GM21737 (cell line): ENCODE measurements around the gene CCDC61.
A peak's percentile ranks its signal among the peaks of the same experiment; 100 is the strongest.

Experiments used
- ATAC-seq: cut with Tn5 transposase; IDR thresholded peaks from one replicate; pipeline ENCODE4 v1.9.1; 2021; ENCODE audit warnings: mild to moderate bottlenecking, moderate library complexity; ENCODE audit not compliant: unreplicated experiment

The CCDC61 gene

DNA sequence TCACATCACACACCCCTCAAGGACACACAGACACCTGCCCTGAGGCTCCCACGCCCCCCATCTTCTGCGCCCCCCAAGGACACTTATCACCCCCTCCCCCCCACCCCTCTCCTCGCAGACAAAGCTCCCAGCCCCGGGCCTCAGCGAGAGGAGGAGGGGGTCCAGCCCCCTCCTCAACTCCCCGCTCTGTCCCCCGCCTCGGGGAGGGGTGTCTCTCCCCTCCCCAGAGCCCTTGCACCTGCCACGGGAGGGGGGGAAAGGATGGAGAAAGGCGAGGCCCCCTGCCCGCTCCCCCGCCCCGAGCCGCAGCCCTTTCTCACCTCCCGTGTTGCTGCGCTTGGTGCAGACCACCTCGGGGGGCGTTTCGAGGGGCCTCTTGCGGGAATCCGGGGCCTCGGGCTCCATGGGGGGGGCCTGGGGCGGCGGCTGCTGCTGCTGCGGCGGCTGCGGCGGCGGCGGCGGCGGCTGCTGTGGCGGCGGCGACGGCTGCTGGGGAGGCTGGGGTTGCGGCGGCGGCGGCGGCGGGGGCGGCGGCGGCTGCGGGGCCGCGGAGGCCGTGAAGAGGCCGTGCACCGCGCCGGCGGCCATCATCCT lies 22.2 kb upstream of the CCDC61 start:
- ATAC-seq, result no peak

DNA sequence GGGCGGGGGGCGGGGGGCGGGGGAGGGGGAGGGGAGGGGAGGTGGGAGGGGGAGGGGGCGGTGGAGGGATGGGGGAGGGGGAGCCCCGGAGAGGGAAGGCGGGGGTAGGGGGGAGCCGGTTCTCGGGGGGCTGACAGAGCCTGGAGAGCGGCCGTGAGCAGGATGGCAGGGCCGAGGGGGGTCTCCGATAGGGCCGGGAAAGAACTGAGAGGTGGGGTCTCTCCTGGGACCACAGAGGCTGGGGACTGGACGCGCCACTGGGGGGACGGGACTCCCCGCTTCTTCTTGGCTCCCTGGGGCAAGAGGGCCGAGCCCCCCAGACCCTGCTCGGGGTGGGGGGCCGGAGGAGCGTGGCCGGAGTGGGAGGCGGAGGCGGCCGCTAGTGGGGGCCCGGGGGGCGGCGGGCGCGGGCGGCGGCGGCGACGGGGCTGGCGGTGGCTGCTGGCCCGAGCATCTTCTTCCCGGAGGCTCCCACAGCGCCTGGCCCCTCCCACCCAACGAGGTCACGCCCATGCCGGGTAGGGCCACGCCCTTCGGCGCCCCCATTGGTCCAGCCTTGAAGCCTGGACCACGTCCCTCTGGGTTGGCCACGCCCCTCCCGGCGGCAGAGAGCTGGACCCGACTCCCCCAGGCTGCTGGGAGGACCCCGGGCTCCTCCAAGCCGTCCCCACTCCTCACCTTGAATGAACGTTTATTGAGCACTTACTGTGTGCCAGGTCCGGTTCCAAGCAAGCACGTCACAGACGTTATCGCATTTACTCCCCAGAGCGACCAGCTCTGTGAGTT lies 21.5 kb upstream of the CCDC61 start, which contains the start of gene NOVA2:
Gene NOVA2, minus strand, starts transcription at position 313 of the 786 bp plus-strand sequence. CDS start 514 bp downstream, outside the sequence.
- no peak for ATAC-seq

- no peak for ATAC-seq
Observed at GRCh38 chr19:45975306-45976070, 19.8 kb upstream of the CCDC61 start.

DNA sequence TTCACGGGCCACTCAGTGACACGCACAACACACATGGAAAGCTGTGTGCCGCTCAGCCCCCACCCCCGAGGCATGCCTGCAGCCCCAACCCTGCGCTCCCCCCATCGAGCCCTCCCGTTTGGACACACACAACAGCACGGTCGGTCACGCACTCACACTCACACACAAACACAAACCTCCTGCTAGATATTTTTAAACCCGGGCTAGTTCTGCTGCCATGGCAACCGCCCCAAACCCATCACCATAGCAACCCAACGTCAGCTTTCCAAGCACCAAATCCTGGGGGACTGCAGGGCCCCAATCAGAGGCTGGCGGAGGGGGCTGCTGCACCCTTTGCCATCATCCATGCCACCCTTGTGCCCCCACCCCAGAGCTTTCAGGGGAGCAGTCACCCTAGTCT lies 19.1 kb upstream of the CCDC61 start:
- ATAC-seq, result no peak

- ATAC-seq, result no peak
Observed at GRCh38 chr19:45978156-45978555, 17.1 kb upstream of the CCDC61 start.

- ATAC-seq, result no peak
Observed at GRCh38 chr19:45981350-45981749, 13.9 kb upstream of the CCDC61 start.

- ATAC-seq, result no peak
Observed at GRCh38 chr19:45985321-45985720, 9.9 kb upstream of the CCDC61 start.

DNA sequence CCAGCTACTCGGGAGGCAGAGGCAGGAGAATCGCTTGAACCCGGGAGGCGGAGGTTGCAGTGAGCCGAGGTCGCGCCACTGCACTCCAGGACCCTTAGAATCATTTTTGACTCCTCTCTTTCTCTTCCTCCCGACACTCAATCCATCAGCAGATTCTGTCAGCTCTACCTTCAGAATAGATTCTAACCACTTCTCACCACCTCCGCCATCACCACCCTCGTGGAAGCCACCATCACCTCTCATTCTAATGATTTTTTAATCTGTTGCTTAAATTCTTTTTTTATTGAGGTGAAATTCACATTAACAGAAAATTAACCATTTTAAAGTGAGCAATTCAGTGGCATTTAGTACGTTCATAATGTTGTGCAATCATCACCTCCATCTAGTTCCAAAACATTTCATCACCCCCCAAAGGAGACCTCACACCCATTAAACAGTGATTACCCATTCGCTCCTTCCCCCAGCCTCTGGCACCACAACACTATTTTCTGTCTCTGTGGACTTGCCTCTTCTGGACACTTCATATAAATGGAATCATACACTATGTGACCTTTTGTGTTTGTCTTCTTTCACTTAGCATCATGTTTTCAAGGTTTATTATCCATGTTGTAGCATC lies 5.0 kb upstream of the CCDC61 start:
- no peak for ATAC-seq

- ATAC-seq, result peak; percentile 1
Observed at GRCh38 chr19:45994456-45994997, 740 bp upstream of the CCDC61 start.

GRCh38 chr19:45995715-45996385 lies 583 bp downstream of the CCDC61 start:
- no peak for ATAC-seq

DNA sequence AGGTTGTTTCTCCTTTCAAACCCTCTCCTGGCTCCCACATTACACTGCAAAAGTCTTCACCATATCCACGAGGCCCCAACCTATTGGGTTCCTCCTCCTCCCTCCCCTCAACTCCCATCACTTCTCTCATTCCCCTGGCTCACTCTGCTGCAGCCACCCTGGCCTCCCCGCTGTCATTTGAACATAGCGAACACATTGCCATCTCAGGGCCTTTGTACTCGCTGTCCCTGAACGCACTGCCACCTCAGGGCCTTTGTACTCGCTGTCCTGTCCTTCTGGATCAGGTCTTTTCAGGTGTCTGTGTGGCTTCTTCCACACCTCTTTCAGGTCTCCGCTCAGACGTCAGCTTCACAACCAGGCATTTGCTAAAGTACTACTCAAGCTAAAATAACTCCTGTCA lies 1.7 kb downstream of the CCDC61 start:
- ATAC-seq, result no peak

GRCh38 chr19:45998834-45999233 lies 3.6 kb downstream of the CCDC61 start:
- no peak for ATAC-seq

- ATAC-seq, result no peak
Observed at GRCh38 chr19:45999653-46000121, 4.4 kb downstream of the CCDC61 start.

GRCh38 chr19:46000491-46001246 lies 5.4 kb downstream of the CCDC61 start:
- ATAC-seq, result no peak

- ATAC-seq, result no peak
Observed at GRCh38 chr19:46002678-46003275, 7.5 kb downstream of the CCDC61 start.

DNA sequence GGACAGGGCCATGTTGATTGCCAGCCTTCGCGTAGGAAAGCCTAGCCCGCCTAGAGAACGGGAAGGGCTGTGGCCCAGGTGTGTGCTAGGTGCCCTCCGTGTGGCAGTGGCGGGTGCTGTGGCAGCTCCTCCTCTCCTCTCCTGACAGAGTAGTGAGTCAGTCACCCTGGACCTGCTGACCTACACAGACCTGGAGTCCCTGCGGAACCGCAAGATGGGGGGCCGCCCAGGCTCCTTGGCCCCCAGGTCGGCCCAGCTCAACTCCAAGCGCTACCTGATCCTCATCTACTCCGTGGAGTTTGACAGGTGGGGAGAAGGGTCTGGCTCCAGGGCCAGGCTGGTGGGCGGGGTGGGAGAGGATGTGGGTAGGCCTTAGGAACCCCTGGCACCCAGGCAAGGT lies 11.1 kb downstream of the CCDC61 start:
- ATAC-seq, result no peak

- ATAC-seq, result no peak
Observed at GRCh38 chr19:46009530-46010510, 14.6 kb downstream of the CCDC61 start.

- ATAC-seq, result no peak
Observed at GRCh38 chr19:46014534-46014933, 19.3 kb downstream of the CCDC61 start.
